Mesenchymal stem cell (in vitro differentiated cells and primary cell): Measurements from ENCODE around the gene SDK2.
"Not testable (repeated sequence)": the region's sequence is repeated elsewhere in the genome, so short reads cannot be mapped to it uniquely, and the experiment has no call there.

Source experiments
- DNase-seq: peaks from one replicate; pipeline ENCODE4 v3.0.0-alpha.2; 2013
- H2AFZ ChIP-seq: one replicate; pipeline ENCODE4 v1.6.1; 2013; ENCODE audit warnings: low read depth, mild to moderate bottlenecking, control low read depth, inconsistent platforms, low read length, moderate library complexity
- H2AK5ac ChIP-seq: 2 replicates; pipeline ENCODE4 v1.6.1; 2013; ENCODE audit warnings: low read length, moderate library complexity, mild to moderate bottlenecking, inconsistent platforms; ENCODE audit not compliant: severe bottlenecking
- H2BK120ac ChIP-seq: one replicate; pipeline ENCODE4 v1.6.1; 2013; ENCODE audit warnings: low read depth, mild to moderate bottlenecking, inconsistent platforms, low read length, moderate library complexity
- H2BK12ac ChIP-seq, 2 experiments: one replicate each; pipeline ENCODE4 v1.6.1; 2013; ENCODE audit warnings: inconsistent platforms in 2 of 2, low read length in 2 of 2, mild to moderate bottlenecking in 2 of 2, moderate library complexity in 2 of 2, control low read depth in 1 of 2
- H2BK15ac ChIP-seq: one replicate; pipeline ENCODE4 v1.6.1; 2013; ENCODE audit warnings: mild to moderate bottlenecking, low read depth, inconsistent platforms; ENCODE audit not compliant: poor library complexity, severe bottlenecking
- H2BK5ac ChIP-seq: 2 replicates; pipeline ENCODE4 v1.6.1; 2013; ENCODE audit warnings: low read depth, mild to moderate bottlenecking, low read length, control low read depth, inconsistent platforms; ENCODE audit not compliant: poor library complexity, severe bottlenecking
- H3K14ac ChIP-seq, 2 experiments: one replicate each; pipeline ENCODE4 v1.6.1; 2013; ENCODE audit warnings: inconsistent platforms in 2 of 2, low read length in 2 of 2, control low read depth in 1 of 2, mild to moderate bottlenecking in 1 of 2, moderate library complexity in 1 of 2
- H3K18ac ChIP-seq, 2 experiments: one replicate each; pipeline ENCODE4 v1.6.1; 2013; ENCODE audit warnings: inconsistent platforms in 2 of 2, low read length in 2 of 2, control low read depth in 1 of 2, low read depth in 1 of 2, mild to moderate bottlenecking in 1 of 2
- H3K23ac ChIP-seq, 2 experiments: one replicate each; pipeline ENCODE4 v1.6.1; 2013; ENCODE audit warnings: inconsistent platforms in 2 of 2, low read length in 2 of 2, mild to moderate bottlenecking in 2 of 2, moderate library complexity in 2 of 2, control low read depth in 1 of 2
- H3K27ac ChIP-seq: 2 replicates; pipeline ENCODE4 v1.5.1; 2013; ENCODE audit warnings: mild to moderate bottlenecking, moderate library complexity, low read length, control low read depth, inconsistent platforms; ENCODE audit not compliant: poor library complexity, severe bottlenecking
- H3K27me3 ChIP-seq, 2 experiments: 2 replicates each; pipeline versions ENCODE4 v1.6.1 to v1.7.0; 2013; ENCODE audit warnings: low read length in 2 of 2, mild to moderate bottlenecking in 2 of 2, moderate library complexity in 2 of 2, control low read depth in 1 of 2, inconsistent platforms in 1 of 2; ENCODE audit not compliant: control insufficient read depth in 1 of 2, insufficient read depth in 1 of 2
- H3K36me3 ChIP-seq, 2 experiments: 2 replicates each; pipeline versions ENCODE4 v1.6.1 to v1.7.0; 2013; ENCODE audit warnings: low read length in 2 of 2, control low read depth in 1 of 2, inconsistent platforms in 1 of 2, low read depth in 1 of 2, mild to moderate bottlenecking in 1 of 2; ENCODE audit not compliant: insufficient read depth in 2 of 2, control insufficient read depth in 1 of 2
- H3K4ac ChIP-seq, 2 experiments: one replicate each; pipeline ENCODE4 v1.6.1; 2013; ENCODE audit warnings: inconsistent platforms in 2 of 2, low read length in 2 of 2, mild to moderate bottlenecking in 2 of 2, moderate library complexity in 2 of 2, control low read depth in 1 of 2, low read depth in 1 of 2
- H3K4me1 ChIP-seq: 2 replicates; pipeline ENCODE4 v1.6.1; 2013; ENCODE audit warnings: low read depth, low read length, control low read depth; ENCODE audit not compliant: control insufficient read depth, insufficient read depth
- H3K4me2 ChIP-seq: 2 replicates; pipeline ENCODE4 v1.6.1; 2013; ENCODE audit warnings: low read length, mild to moderate bottlenecking, inconsistent platforms; ENCODE audit not compliant: poor library complexity, severe bottlenecking
- H3K4me3 ChIP-seq, 2 experiments: 2 replicates each; pipeline versions ENCODE4 v1.5.1 to v1.7.0; 2013; ENCODE audit warnings: low read length in 2 of 2, mild to moderate bottlenecking in 2 of 2, control low read depth in 1 of 2, low read depth in 1 of 2; ENCODE audit not compliant: insufficient read depth in 1 of 2
- H3K79me1 ChIP-seq: replicated peaks from 2 replicates; pipeline ENCODE4 v1.6.1; 2013; ENCODE audit warnings: mild to moderate bottlenecking, control low read depth, low read length, inconsistent platforms; ENCODE audit not compliant: poor library complexity, severe bottlenecking
- H3K9ac ChIP-seq: 2 replicates; pipeline ENCODE4 v1.7.0; 2013; ENCODE audit warnings: mild to moderate bottlenecking, low read length, moderate library complexity
- H3K9me3 ChIP-seq: 2 replicates; pipeline ENCODE4 v1.7.0; 2013; ENCODE audit warnings: mild to moderate bottlenecking, low read length; ENCODE audit not compliant: control insufficient read depth
- H4K8ac ChIP-seq: one replicate; pipeline ENCODE4 v1.6.1; 2013; ENCODE audit warnings: inconsistent platforms, mild to moderate bottlenecking, low read length, moderate library complexity
- H4K91ac ChIP-seq: one replicate; pipeline ENCODE4 v1.6.1; 2013; ENCODE audit warnings: mild to moderate bottlenecking, low read length, inconsistent platforms
- WGBS: methylation state at CpG from one replicate; pipeline ENCODE4 v1.1.7; 2013; ENCODE audit warnings: mixed read lengths; 5-methylcytosine and 5-hydroxymethylcytosine counted together

Gene SDK2

DNA sequence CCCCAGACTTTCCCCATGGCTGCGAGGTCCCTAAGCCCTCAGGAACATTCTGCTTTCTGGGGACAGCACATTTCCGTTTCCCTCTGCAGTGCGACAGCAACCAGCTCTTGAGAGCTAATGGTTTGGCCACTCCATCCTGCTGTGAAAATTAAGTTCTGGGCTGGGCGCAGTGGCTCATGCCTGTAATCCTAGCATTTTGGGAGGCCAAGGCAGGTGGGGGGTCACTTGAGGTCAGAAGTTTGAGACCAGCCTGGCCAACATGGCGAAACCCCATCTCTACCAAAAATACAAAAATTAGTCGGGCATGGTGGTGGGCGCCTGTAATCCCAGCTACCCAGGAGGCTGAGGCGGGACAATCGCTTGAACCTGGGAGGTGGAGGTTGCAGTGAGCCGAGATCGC, 331.4 kb downstream of the SDK2 start:
- not testable (repeated sequence) for H3K36me3 ChIP-seq, H3K27ac ChIP-seq, H3K9me3 ChIP-seq, H3K79me1 ChIP-seq, H2AFZ ChIP-seq, H3K4ac ChIP-seq, H3K4me3 ChIP-seq, H3K14ac ChIP-seq, H4K91ac ChIP-seq, H2BK120ac ChIP-seq, H3K18ac ChIP-seq, H2BK5ac ChIP-seq, H2BK12ac ChIP-seq, H3K27me3 ChIP-seq, H2AK5ac ChIP-seq, DNase-seq, H2BK15ac ChIP-seq, H3K4me2 ChIP-seq, H3K23ac ChIP-seq
- peak overlapping the region; percentile 96 for H3K9ac ChIP-seq
- H4K8ac ChIP-seq: peak overlapping the region; percentile 42
- WGBS: 67% methylated on average over 4 of the region's 11 CpGs
- H3K4me1 ChIP-seq: peaks cover 25% of the 10 kb centered on the region

DNA sequence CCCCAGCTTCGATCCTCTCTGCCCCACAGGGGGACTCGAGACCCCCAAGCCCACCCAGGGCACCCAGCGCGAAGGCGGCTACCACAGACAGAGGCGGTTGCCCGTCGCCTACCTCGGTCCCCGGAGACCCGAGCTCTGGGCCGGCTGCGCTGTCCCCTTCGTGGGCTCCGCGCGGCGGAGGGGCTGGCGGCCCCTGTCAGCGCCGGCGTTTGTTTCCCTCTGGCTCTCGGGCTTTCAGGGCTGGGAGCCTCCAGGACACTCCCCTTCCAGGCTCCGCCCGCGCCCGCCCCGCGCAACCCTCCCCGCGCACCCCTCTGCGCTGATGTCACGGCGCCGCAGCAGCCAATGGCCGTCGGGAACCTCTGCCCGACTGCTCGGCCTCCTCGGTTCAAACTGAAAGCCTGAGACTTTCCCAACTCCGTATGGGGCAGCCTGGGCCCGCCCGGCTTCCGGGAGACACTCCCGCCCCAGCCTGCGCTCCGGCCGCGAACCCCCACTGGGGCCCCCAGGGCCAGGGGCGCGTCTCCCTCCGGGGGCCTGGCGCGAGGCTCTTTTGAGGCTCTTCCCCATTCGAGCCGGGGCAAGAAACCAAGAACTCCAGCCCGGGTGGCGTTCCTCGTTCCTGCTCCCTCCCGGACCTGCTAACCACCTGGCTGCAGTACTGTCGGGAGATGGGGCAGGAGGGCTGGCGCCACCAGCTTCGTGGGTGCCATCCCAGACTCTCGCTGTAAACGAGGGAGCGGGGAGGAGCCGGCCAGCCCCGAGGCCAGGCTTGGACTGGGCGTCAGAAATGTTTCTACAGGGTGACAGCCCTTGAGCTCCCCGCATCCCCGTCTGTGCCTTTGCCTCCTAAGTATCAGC, 332.2 kb downstream of the SDK2 start, which contains the start of gene CDC42EP4:
Gene CDC42EP4, minus strand, starts transcription at position 221 of the 861 bp plus-strand sequence. CDS start 25,501 bp downstream, outside the sequence.
- peak within 1 kb of the TSS; percentile 89 for H3K4me2 ChIP-seq
- 2% methylated on average over 70 of the region's 71 CpGs for WGBS

DNA sequence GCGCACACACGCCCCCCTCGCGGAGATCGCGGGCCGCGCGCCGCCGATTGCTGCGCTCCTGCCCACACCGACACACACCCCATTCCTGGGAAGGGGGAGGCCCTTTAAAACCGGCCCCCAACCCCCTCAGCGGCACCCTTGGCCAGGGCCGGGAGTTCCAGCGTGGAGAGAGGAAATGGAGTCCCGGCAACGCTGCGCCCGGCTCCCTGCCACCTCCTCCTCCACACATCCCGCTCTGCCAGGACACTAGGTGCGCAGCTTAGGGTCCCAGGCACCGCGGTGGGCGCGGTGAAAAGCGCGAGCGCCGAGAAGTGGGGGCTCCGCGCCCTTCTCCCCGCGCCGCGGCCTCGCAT, 332.8 kb downstream of the SDK2 start:
- peak overlapping the region; percentile 44 for H2BK15ac ChIP-seq
- H2AK5ac ChIP-seq: no peak overlapping the region
- peak overlapping the region in 1 of 2 experiments; percentile 57 for H3K14ac ChIP-seq
- no peak overlapping the region for H4K91ac ChIP-seq
- H3K36me3 ChIP-seq: peaks cover 6 to 8% of the 10 kb centered on the region in 2 experiments
- H3K4me2 ChIP-seq: peak overlapping the region; percentile 89
- peak overlapping the region; percentile 19 to 93 for H3K4ac ChIP-seq
- H3K27me3 ChIP-seq: no peaks in the 10 kb centered on the region
- H2BK120ac ChIP-seq: no peak overlapping the region
- H2BK5ac ChIP-seq: no peak overlapping the region
- H3K4me1 ChIP-seq: peaks cover 26% of the 10 kb centered on the region
- H2BK12ac ChIP-seq: peak overlapping the region in 1 of 2 experiments; percentile 59
- H3K79me1 ChIP-seq: no peaks in the 10 kb centered on the region
- H3K9me3 ChIP-seq: no peaks in the 10 kb centered on the region
- peak overlapping the region; percentile 72 for H2AFZ ChIP-seq
- no peak overlapping the region for H4K8ac ChIP-seq
- H3K23ac ChIP-seq: peak overlapping the region in 1 of 2 experiments; percentile 96
- peak overlapping the region; percentile 68 for H3K27ac ChIP-seq
- H3K9ac ChIP-seq: peak overlapping the region; percentile 96
- WGBS: under 1% methylated on average over 36 of the region's 38 CpGs
- peak overlapping the region; percentile 69 to 97 for H3K18ac ChIP-seq
- H3K4me3 ChIP-seq: peak overlapping the region; percentile 71 to 95
- DNase-seq: no peak

More for the DNA sequence above, 332.2 kb downstream of the SDK2 start, which contains the start of gene CDC42EP4:
- peaks cover under 1 to 8% of the 10 kb centered on the region in 2 experiments for H3K36me3 ChIP-seq
- peak within 1 kb of the TSS; percentile 98 for H2BK120ac ChIP-seq
- H3K4ac ChIP-seq: peak within 1 kb of the TSS; percentile 67 to 93
- H3K9ac ChIP-seq: peak within 1 kb of the TSS; percentile 96
- H3K18ac ChIP-seq: peak within 1 kb of the TSS; percentile 97 to 98
- H2BK5ac ChIP-seq: no peak within 1 kb of the TSS
- peak within 1 kb of the TSS in 1 of 2 experiments; percentile 88 for H3K14ac ChIP-seq
- peak within 1 kb of the TSS; percentile 71 to 95 for H3K4me3 ChIP-seq
- peak within 1 kb of the TSS; percentile 72 for H2AFZ ChIP-seq
- H3K4me1 ChIP-seq: peaks cover 24% of the 10 kb centered on the region
- H2BK12ac ChIP-seq: peak within 1 kb of the TSS in 1 of 2 experiments; percentile 59
- no peak within 1 kb of the TSS for H2AK5ac ChIP-seq
- peak within 1 kb of the TSS; percentile 96 for H4K8ac ChIP-seq
- H2BK15ac ChIP-seq: peak within 1 kb of the TSS; percentile 97
- no peaks in the 10 kb centered on the region for H3K27me3 ChIP-seq
- no peaks in the 10 kb centered on the region for H3K9me3 ChIP-seq
- peak within 1 kb of the TSS; percentile 91 for H4K91ac ChIP-seq
- peak; percentile 96 for DNase-seq
- no peaks in the 10 kb centered on the region for H3K79me1 ChIP-seq
- H3K27ac ChIP-seq: peak within 1 kb of the TSS; percentile 68
- H3K23ac ChIP-seq: peak within 1 kb of the TSS in 1 of 2 experiments; percentile 96
